H9 (cell line): Measurements from ENCODE around the gene SYTL5. TPM values are rescaled to one million over a fixed set of nuclear protein-coding genes. Genes with fewer than 3 reads are reported as not detected.

Experiments
- DNase-seq: peaks from one replicate; pipeline ENCODE4 v3.0.0-alpha.2; 2017
- H2AFZ ChIP-seq: one replicate; pipeline ENCODE4 v1.6.1; 2013; ENCODE audit warnings: mild to moderate bottlenecking, low read length, control low read depth, moderate library complexity
- H2AK5ac ChIP-seq: 2 replicates; pipeline ENCODE4 v1.6.1; 2013; ENCODE audit warnings: low read length, control low read depth, mixed read lengths; ENCODE audit not compliant: insufficient read length
- H2BK120ac ChIP-seq: one replicate; pipeline ENCODE4 v1.6.1; 2013; ENCODE audit warnings: low read depth, mild to moderate bottlenecking, low read length, control low read depth, inconsistent platforms; ENCODE audit not compliant: poor library complexity, severe bottlenecking
- H2BK12ac ChIP-seq: 2 replicates; pipeline ENCODE4 v1.6.1; 2013; ENCODE audit warnings: low read length, control low read depth, mixed read lengths, low read depth; ENCODE audit not compliant: insufficient read length
- H2BK15ac ChIP-seq: 2 replicates; pipeline ENCODE4 v1.6.1; 2013; ENCODE audit warnings: low read depth, low read length, control low read depth
- H2BK20ac ChIP-seq: one replicate; pipeline ENCODE4 v1.6.1; 2013; ENCODE audit warnings: low read depth, mild to moderate bottlenecking, low read length, control low read depth, inconsistent platforms; ENCODE audit not compliant: poor library complexity, severe bottlenecking
- H2BK5ac ChIP-seq: 2 replicates; pipeline ENCODE4 v1.6.1; 2013; ENCODE audit warnings: low read length, control low read depth, mixed read lengths; ENCODE audit not compliant: insufficient read length
- H3K14ac ChIP-seq: 2 replicates; pipeline ENCODE4 v1.6.1; 2013; ENCODE audit warnings: low read length, control low read depth; ENCODE audit not compliant: insufficient read depth
- H3K18ac ChIP-seq: 2 replicates; pipeline ENCODE4 v1.6.1; 2013; ENCODE audit warnings: low read depth, mild to moderate bottlenecking, mixed read lengths, low read length, control low read depth; ENCODE audit not compliant: insufficient read length
- H3K23ac ChIP-seq: 2 replicates; pipeline ENCODE4 v1.6.1; 2013; ENCODE audit warnings: low read length, control low read depth, mixed read lengths, low read depth; ENCODE audit not compliant: insufficient read length
- H3K23me2 ChIP-seq: 2 replicates; pipeline ENCODE4 v1.6.1; 2013; ENCODE audit warnings: low read depth, mild to moderate bottlenecking, mixed read lengths, low read length, control low read depth; ENCODE audit not compliant: insufficient read length, poor library complexity, severe bottlenecking
- H3K27ac ChIP-seq: 2 replicates; pipeline ENCODE4 v1.5.1; 2013; ENCODE audit warnings: low read length, control low read depth, mixed read lengths, low read depth; ENCODE audit not compliant: insufficient read length
- H3K27me3 ChIP-seq: 2 replicates; pipeline ENCODE4 v1.6.1; 2013; ENCODE audit warnings: low read length, control low read depth, inconsistent platforms; ENCODE audit not compliant: insufficient read depth
- H3K4ac ChIP-seq: 2 replicates; pipeline ENCODE4 v1.6.1; 2013; ENCODE audit warnings: low read depth, mild to moderate bottlenecking, control low read depth, inconsistent platforms, low read length, moderate library complexity
- H3K4me1 ChIP-seq: 2 replicates; pipeline ENCODE4 v1.6.1; 2013; ENCODE audit warnings: low read length, control low read depth, inconsistent platforms; ENCODE audit not compliant: insufficient read depth
- H3K4me2 ChIP-seq: 2 replicates; pipeline ENCODE4 v1.6.1; 2013; ENCODE audit warnings: low read length, control low read depth, mixed read lengths; ENCODE audit not compliant: insufficient read length, insufficient read depth
- H3K56ac ChIP-seq: 2 replicates; pipeline ENCODE4 v1.6.1; 2013; ENCODE audit warnings: low read depth, mild to moderate bottlenecking, mixed read lengths, low read length, control low read depth; ENCODE audit not compliant: insufficient read length
- H3K79me1 ChIP-seq: 2 replicates; pipeline ENCODE4 v1.6.1; 2013; ENCODE audit warnings: low read depth, mild to moderate bottlenecking, moderate library complexity, low read length, control low read depth, inconsistent platforms; ENCODE audit not compliant: insufficient read depth, poor library complexity, severe bottlenecking
- H3K79me2 ChIP-seq: 2 replicates; pipeline ENCODE4 v1.6.1; 2013; ENCODE audit warnings: low read length, control low read depth, inconsistent platforms; ENCODE audit not compliant: insufficient read depth
- H3K9ac ChIP-seq: 2 replicates; pipeline ENCODE4 v1.6.1; 2013; ENCODE audit warnings: low read length, control low read depth, mixed read lengths; ENCODE audit not compliant: insufficient read length; ENCODE audit errors: extremely low read depth
- H3K9me3 ChIP-seq: one replicate; pipeline ENCODE4 v1.6.1; 2013; ENCODE audit warnings: low read depth, low read length, inconsistent platforms; ENCODE audit not compliant: control insufficient read depth
- H3T11ph ChIP-seq: one replicate; pipeline ENCODE4 v1.6.1; 2013; ENCODE audit warnings: mild to moderate bottlenecking, low read length, control low read depth, inconsistent platforms
- H4K20me1 ChIP-seq: one replicate; pipeline ENCODE4 v1.6.1; 2013; ENCODE audit not compliant: control insufficient read depth, insufficient read length, insufficient read depth
- H4K5ac ChIP-seq: 2 replicates; pipeline ENCODE4 v1.6.1; 2013; ENCODE audit warnings: low read depth, mild to moderate bottlenecking, mixed read lengths, low read length, control low read depth; ENCODE audit not compliant: insufficient read length
- H4K8ac ChIP-seq: replicated peaks from 2 replicates; pipeline ENCODE4 v1.6.1; 2013; ENCODE audit warnings: low read length, control low read depth, mixed read lengths, low read depth; ENCODE audit not compliant: insufficient read length
- H4K91ac ChIP-seq: 2 replicates; pipeline ENCODE4 v1.6.1; 2013; ENCODE audit warnings: low read depth, mild to moderate bottlenecking, moderate library complexity, mixed read lengths, low read length, control low read depth; ENCODE audit not compliant: insufficient read length
- H3K27ac Mint-ChIP-seq, 3 experiments: 2 replicates in 2 of 3; 3 replicates in 1 of 3; pipeline ENCODE4 v1.8.0; 2020 to 2021; ENCODE audit warnings: mixed read lengths in 3 of 3, mild to moderate bottlenecking in 1 of 3, moderate library complexity in 1 of 3
- H3K27me3 Mint-ChIP-seq: 2 replicates; pipeline ENCODE4 v1.8.0; 2021; ENCODE audit warnings: low read depth, mild to moderate bottlenecking, moderate library complexity, mixed read lengths
- H3K36me3 Mint-ChIP-seq, 3 experiments: 2 replicates in 2 of 3; 3 replicates in 1 of 3; pipeline ENCODE4 v1.8.0; 2020 to 2021; ENCODE audit warnings: low read depth in 3 of 3, mixed read lengths in 3 of 3; ENCODE audit not compliant: insufficient read depth in 1 of 3
- H3K4me1 Mint-ChIP-seq, 2 experiments: 2 replicates each; pipeline ENCODE4 v1.8.0; 2020; ENCODE audit warnings: mixed read lengths in 2 of 2
- H3K4me3 Mint-ChIP-seq, 2 experiments: 2 replicates in 1 of 2; 3 replicates in 1 of 2; pipeline ENCODE4 v1.8.0; 2020 to 2021; ENCODE audit warnings: mild to moderate bottlenecking in 2 of 2, mixed read lengths in 2 of 2, moderate library complexity in 1 of 2
- H3K9me3 Mint-ChIP-seq, 2 experiments: 2 replicates in 1 of 2; 3 replicates in 1 of 2; pipeline ENCODE4 v1.8.0; 2020; ENCODE audit warnings: mild to moderate bottlenecking in 2 of 2, mixed read lengths in 2 of 2, moderate library complexity in 1 of 2
- CTCF ChIP-seq: fragments of 200-600 bp; sonication (generic); conservative IDR thresholded peaks from 3 replicates; pipeline ENCODE4 v1.8.0; 2021; ENCODE audit warnings: antibody characterized with exemption, mild to moderate bottlenecking
- WGBS: extraction: QIAGEN DNeasy Blood & Tissue Kit; methylation state at CpG from one replicate; pipeline ENCODE4 v1.1.7; 2013; ENCODE audit warnings: missing lambda C conversion rate, low lambda C conversion rate, mixed read lengths; ENCODE audit not compliant: insufficient read length; ENCODE audit errors: extremely low coverage; 5-methylcytosine and 5-hydroxymethylcytosine counted together
- total RNA-seq: library from RNA; stranded (reverse); gene quantifications from 2 replicates; pipeline ENCODE4 v1.2.1, GENCODE V29; 2021

The SYTL5 gene
- total RNA-seq, 1 experiment from 2014 or later, result 0.15 TPM

GRCh38 chrX:37997096-37997495, 9.3 kb upstream of the SYTL5 start:
- Mint-ChIP-seq H3K4me1 (peaks cover 0 to 6% of the 10 kb centered on the region in 2 experiments; a peak in 2 of 4 replicates), H3K4me3 (no peak overlapping the region), H3K9me3 (peaks cover 58 to 68% of the 10 kb centered on the region in 2 experiments), H3K36me3 (peaks cover 0 to 3% (median 0%) of the 10 kb centered on the region in 3 experiments; a peak in 2 of 7 replicates), H3K27me3 (no peaks in the 10 kb centered on the region), H3K27ac (no peak overlapping the region)
- no peak overlapping the region for H2BK120ac ChIP-seq
- no peaks in the 10 kb centered on the region for H4K20me1 ChIP-seq
- H3K9ac ChIP-seq, result no peak overlapping the region
- H2BK20ac ChIP-seq, result no peak overlapping the region
- H3K18ac ChIP-seq, result no peak overlapping the region
- H3K23ac ChIP-seq, result no peak overlapping the region
- H4K91ac ChIP-seq, result no peak overlapping the region
- no peak overlapping the region for H2BK12ac ChIP-seq
- no CpG with 5 or more reads among the region's 8 CpGs for WGBS
- H3K4me2 ChIP-seq, result no peak overlapping the region
- no peak overlapping the region for H2BK15ac ChIP-seq
- no peak overlapping the region for H2AK5ac ChIP-seq
- no peak for TF ChIP-seq CTCF
- H3K79me2 ChIP-seq, result no peaks in the 10 kb centered on the region
- no peak overlapping the region for H3K27ac ChIP-seq
- no peaks in the 10 kb centered on the region for H3K79me1 ChIP-seq
- no peak for DNase-seq
- H3K9me3 ChIP-seq, result no peaks in the 10 kb centered on the region
- H3K56ac ChIP-seq, result no peak overlapping the region
- H4K5ac ChIP-seq, result no peak overlapping the region
- H3K14ac ChIP-seq, result no peak overlapping the region
- H2BK5ac ChIP-seq, result no peak overlapping the region
- no peak overlapping the region for H2AFZ ChIP-seq
- H3T11ph ChIP-seq, result no peak overlapping the region
- no peak overlapping the region for H4K8ac ChIP-seq
- H3K23me2 ChIP-seq, result no peaks in the 10 kb centered on the region
- peaks cover 4% of the 10 kb centered on the region; the same call in 1 of the 2 replicates for H3K4me1 ChIP-seq
- H3K4ac ChIP-seq, result no peak overlapping the region
- no peaks in the 10 kb centered on the region for H3K27me3 ChIP-seq
